GM21529 (cell line): ENCODE data around the gene EPHA3.

Source experiments
- ATAC-seq: cut with Tn5 transposase; IDR thresholded peaks from one replicate; pipeline ENCODE4 v1.9.1; 2021; ENCODE audit not compliant: unreplicated experiment

EPHA3 gene

GRCh38 chr3:89527736-89528305 is 420.4 kb downstream of the EPHA3 start:
- ATAC-seq = no peak
